Lower lobe of right lung (tissue), 2 donors: ENCODE data around the gene ARMCX5. TPM values are rescaled to one million over a fixed set of nuclear protein-coding genes. Genes with fewer than 3 reads are reported as not detected.

Source experiments
- ATAC-seq, 2 donors: fragments of 200-7000 bp; cut with Tn5 transposase; one replicate each; pipeline ENCODE4 v1.9.1; 2020 to 2022; ENCODE audit warnings: mild to moderate bottlenecking in 2 of 2, moderate library complexity in 2 of 2
- DNase-seq: peaks from one replicate; pipeline ENCODE4 v3.0.0-alpha.2; 2020
- H3K27ac ChIP-seq: fragments of 200-600 bp; one replicate; pipeline ENCODE4 v1.8.0; 2022
- H3K27me3 ChIP-seq: fragments of 200-600 bp; one replicate; pipeline ENCODE4 v1.8.0; 2022; ENCODE audit warnings: low read depth
- H3K36me3 ChIP-seq: fragments of 200-600 bp; one replicate; pipeline ENCODE4 v1.8.0; 2022; ENCODE audit warnings: mild to moderate bottlenecking
- H3K4me1 ChIP-seq: fragments of 200-600 bp; one replicate; pipeline ENCODE4 v1.8.0; 2022
- H3K4me3 ChIP-seq: fragments of 200-600 bp; one replicate; pipeline ENCODE4 v1.8.0; 2022; ENCODE audit warnings: mild to moderate bottlenecking
- H3K9me3 ChIP-seq: fragments of 200-600 bp; one replicate; pipeline ENCODE4 v1.8.0; 2022
- CTCF ChIP-seq: fragments of 200-600 bp; IDR thresholded peaks from one replicate; pipeline ENCODE4 v1.8.0; 2022; ENCODE audit warnings: antibody characterized with exemption, mild to moderate bottlenecking
- intact Hi-C: fragments of 100-400 bp; cut with DNase I; formaldehyde crosslinking; loops from one replicate; pipeline ENCODE4 v1.11.0; 2022
- total RNA-seq: library from RNA; stranded (reverse); fragmentation: NEBNext Ultra II Directional; extraction: Animal tissue kit (Norgen Biotek cat#: 25700); gene quantifications from one replicate; pipeline ENCODE4 v1.2.1, GENCODE V29; 2021
- donor health status: DM: no; HTN: yes; CAD: no; lungs with severe emphysema.

ARMCX5 gene
- total RNA-seq, 1 donor from 2014 or later, result 11.3 TPM

GRCh38 chrX:102627640-102628039, 28.3 kb downstream of the ARMCX5 start:
- intact Hi-C loops, result no loop called here
- TF ChIP-seq CTCF, result no peak
- H3K4me3 ChIP-seq, result no peak overlapping the region
- no peak for DNase-seq
- no peaks in the 10 kb centered on the region for H3K9me3 ChIP-seq
- no peaks in the 10 kb centered on the region for H3K27me3 ChIP-seq
- H3K36me3 ChIP-seq, result no peaks in the 10 kb centered on the region
- no peak for ATAC-seq
- no peaks in the 10 kb centered on the region for H3K4me1 ChIP-seq
- H3K27ac ChIP-seq, result no peak overlapping the region

GRCh38 chrX:102637561-102637960, 38.2 kb downstream of the ARMCX5 start:
- Histone ChIP-seq H3K4me1 (no peaks in the 10 kb centered on the region), H3K36me3 (no peaks in the 10 kb centered on the region), H3K27ac (no peak overlapping the region), H3K4me3 (no peak overlapping the region), H3K9me3 (no peaks in the 10 kb centered on the region), H3K27me3 (no peaks in the 10 kb centered on the region)
- ATAC-seq, result no peak
- intact Hi-C loops, result no loop called here
- no peak for TF ChIP-seq CTCF
- no peak for DNase-seq

GRCh38 chrX:102650903-102651241, 51.6 kb downstream of the ARMCX5 start:
- Histone ChIP-seq H3K4me3 (peak overlapping the region; percentile 61), H3K27ac (peak overlapping the region; percentile 46), H3K36me3 (no peaks in the 10 kb centered on the region), H3K9me3 (no peaks in the 10 kb centered on the region), H3K27me3 (no peaks in the 10 kb centered on the region), H3K4me1 (no peaks in the 10 kb centered on the region)
- DNase-seq (no peak), ATAC-seq (peak; percentile 15 to 30)
- intact Hi-C loops, result no loop called here
- TF ChIP-seq CTCF, result no peak

- H3K36me3 ChIP-seq, result no peaks in the 10 kb centered on the region
- H3K9me3 ChIP-seq, result no peaks in the 10 kb centered on the region
- ATAC-seq (peak; percentile 81 to 85), DNase-seq (peak; percentile 57)
- no peaks in the 10 kb centered on the region for H3K27me3 ChIP-seq
- intact Hi-C loops, result no loop called here
- no peaks in the 10 kb centered on the region for H3K4me1 ChIP-seq
- peak within 1 kb of the TSS; percentile 61 for H3K4me3 ChIP-seq
- no peak for TF ChIP-seq CTCF
- H3K27ac ChIP-seq, result peak within 1 kb of the TSS; percentile 46
These were observed 52.1 kb downstream of the ARMCX5 start, which contains the start of gene GPRASP1 for GRCh38 chrX:102651242-102652011. GPRASP1 (plus strand) TSS chrX:102651483; CDS start chrX:102653914, 2,431 bp downstream.

GRCh38 chrX:102652031-102652688, 52.8 kb downstream of the ARMCX5 start:
- ATAC-seq, result peak; percentile 73 to 74
- intact Hi-C loops, result no loop called here
- no peaks in the 10 kb centered on the region for H3K27me3 ChIP-seq
- TF ChIP-seq CTCF, result peak; percentile 40
- H3K4me1 ChIP-seq, result no peaks in the 10 kb centered on the region
- peak overlapping the region; percentile 61 for H3K4me3 ChIP-seq
- H3K9me3 ChIP-seq, result no peaks in the 10 kb centered on the region
- DNase-seq, result no peak
- H3K27ac ChIP-seq, result peak overlapping the region; percentile 46
- no peaks in the 10 kb centered on the region for H3K36me3 ChIP-seq

Other genes starting within 250 kb of the ARMCX5 start
- 1.0 TPM for gene NXF2B, start 159.5 kb upstream of the ARMCX5 start, total RNA-seq
- gene TCP11X2, start 127.7 kb upstream of the ARMCX5 start, total RNA-seq, result 0.27 TPM
- gene TMSB15A, start 82.8 kb upstream of the ARMCX5 start, total RNA-seq, result 1.8 TPM
- 5.0 TPM for gene GPRASP1, start 52.0 kb downstream of the ARMCX5 start, total RNA-seq
- gene GPRASP2, start 112.9 kb downstream of the ARMCX5 start, total RNA-seq, result 7.9 TPM
- gene GPRASP3, start 121.2 kb downstream of the ARMCX5 start, total RNA-seq, result 4.5 TPM